GM21360 (cell line): ENCODE measurements around the gene ATP6V1B1.

Experiments used
- ATAC-seq: cut with Tn5 transposase; IDR thresholded peaks from one replicate; pipeline ENCODE4 v1.9.1; 2021; ENCODE audit warnings: mild to moderate bottlenecking, moderate library complexity; ENCODE audit not compliant: unreplicated experiment

ATP6V1B1 gene

GRCh38 chr2:70901227-70902066 is 34.3 kb upstream of the ATP6V1B1 start:
- ATAC-seq = no peak

GRCh38 chr2:70902067-70902442 is 33.6 kb upstream of the ATP6V1B1 start:
- ATAC-seq = no peak

GRCh38 chr2:70902579-70902978 is 33.1 kb upstream of the ATP6V1B1 start:
- ATAC-seq = no peak

- ATAC-seq = no peak
These were observed 32.5 kb upstream of the ATP6V1B1 start for GRCh38 chr2:70903171-70903570.

GRCh38 chr2:70903641-70904340 is 31.9 kb upstream of the ATP6V1B1 start:
- no peak for ATAC-seq

- no peak for ATAC-seq
These were observed 31.1 kb upstream of the ATP6V1B1 start for GRCh38 chr2:70904371-70905216.

- no peak for ATAC-seq
These were observed 30.0 kb upstream of the ATP6V1B1 start for GRCh38 chr2:70905443-70906421.

GRCh38 chr2:70906439-70907005 is 29.2 kb upstream of the ATP6V1B1 start:
- no peak for ATAC-seq

GRCh38 chr2:70907130-70908057 is 28.3 kb upstream of the ATP6V1B1 start:
- no peak for ATAC-seq

- ATAC-seq = no peak
These were observed 19.4 kb upstream of the ATP6V1B1 start for GRCh38 chr2:70916291-70916690.

GRCh38 chr2:70918016-70918415 is 17.7 kb upstream of the ATP6V1B1 start:
- no peak for ATAC-seq

- ATAC-seq = no peak
These were observed 15.9 kb upstream of the ATP6V1B1 start for GRCh38 chr2:70919672-70920366.

- ATAC-seq = no peak
These were observed 15.4 kb upstream of the ATP6V1B1 start for GRCh38 chr2:70920367-70920715.

GRCh38 chr2:70921031-70921430 is 14.7 kb upstream of the ATP6V1B1 start:
- no peak for ATAC-seq

GRCh38 chr2:70921839-70922234 is 13.9 kb upstream of the ATP6V1B1 start:
- no peak for ATAC-seq

GRCh38 chr2:70922235-70923234 is 13.2 kb upstream of the ATP6V1B1 start:
- ATAC-seq = no peak

- ATAC-seq = no peak
These were observed 12.2 kb upstream of the ATP6V1B1 start for GRCh38 chr2:70923378-70924015.
